NK-92 (cell line): ENCODE results near the gene OCEL1.

Experiments
- DNase-seq: peaks from one replicate; lab custom pipeline; 2025; ENCODE audit not compliant: unreplicated experiment; lab: John Stamatoyannopoulos, UW

The OCEL1 gene

DNA sequence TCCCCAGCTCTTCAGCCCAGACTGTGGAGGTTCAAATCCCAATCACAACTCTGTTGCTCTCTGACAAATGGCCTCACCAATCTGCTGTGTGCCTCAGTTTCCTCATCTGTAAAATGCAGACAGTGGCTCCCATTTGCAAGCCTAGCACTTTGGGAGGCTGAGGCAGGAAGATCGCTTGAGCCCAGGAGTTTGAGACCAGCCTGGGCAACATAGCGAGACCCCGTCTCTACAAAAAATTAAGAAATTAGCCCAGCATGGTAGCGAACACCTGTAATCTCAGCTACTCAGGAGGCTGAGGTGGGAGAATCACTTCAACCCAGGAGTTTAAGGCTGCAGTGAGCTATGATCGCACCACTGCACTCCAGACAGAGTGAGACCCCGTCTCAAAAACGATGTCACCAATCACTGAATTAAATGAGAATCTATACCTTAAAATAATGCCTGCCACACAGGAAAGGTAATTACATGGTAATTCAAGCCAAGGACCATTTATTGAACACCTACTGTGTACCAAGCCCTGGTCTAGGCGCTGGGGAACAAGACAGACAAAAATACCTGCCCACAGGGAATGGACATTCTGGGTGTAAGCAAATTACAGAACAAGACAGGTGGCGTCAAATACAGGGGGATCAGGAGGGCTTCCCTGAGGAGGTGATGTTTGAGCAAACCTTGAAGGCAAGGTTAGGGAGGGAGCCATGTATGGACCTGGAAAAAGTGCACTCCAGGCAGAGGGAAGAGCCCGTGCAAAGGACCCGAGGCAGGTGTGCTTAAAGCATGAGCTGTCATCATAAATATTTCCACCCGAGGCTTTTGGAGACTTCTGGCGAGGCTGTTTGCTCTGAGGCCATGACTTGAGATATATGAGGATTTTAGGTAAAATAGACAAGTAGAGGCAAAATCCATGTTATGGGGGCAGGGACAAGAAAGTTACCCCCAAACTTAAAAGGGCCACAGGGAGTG lies 12.0 kb downstream of the OCEL1 start:
- DNase-seq = no peak

DNA sequence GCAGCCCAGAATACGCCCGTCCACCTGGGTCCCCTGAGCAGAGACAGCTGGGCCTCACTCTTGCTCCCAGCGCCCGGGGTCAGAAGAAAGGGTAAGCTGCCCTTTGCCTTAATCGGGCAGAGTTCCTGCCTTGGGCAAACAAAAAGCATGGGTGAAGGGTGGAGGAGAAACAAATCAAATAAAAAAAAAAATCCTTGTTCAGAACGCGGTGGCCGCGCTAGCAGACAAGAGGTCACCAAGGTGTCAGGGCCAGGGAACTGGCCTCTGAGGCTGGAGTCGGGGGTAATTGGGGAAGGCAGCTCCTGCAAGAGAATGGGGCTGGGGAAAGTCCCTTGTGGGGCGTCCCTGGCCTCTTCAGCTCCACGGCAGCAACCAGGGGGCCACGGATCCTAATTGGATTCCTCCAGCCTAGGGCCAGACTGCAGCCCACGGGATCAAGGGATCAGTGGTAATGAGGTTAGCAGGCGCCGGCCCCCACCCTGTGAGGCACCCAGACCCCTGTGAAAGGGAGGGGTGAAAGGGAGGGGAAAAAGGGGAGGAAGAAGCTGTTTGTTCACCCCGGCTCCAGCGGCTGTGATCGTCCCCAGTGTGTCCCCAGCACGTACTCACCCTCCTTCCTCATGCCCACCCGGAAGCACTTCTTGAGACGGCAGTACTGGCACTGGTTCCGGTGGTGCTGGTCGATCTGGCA lies 14.2 kb downstream of the OCEL1 start:
- no peak for DNase-seq

DNA sequence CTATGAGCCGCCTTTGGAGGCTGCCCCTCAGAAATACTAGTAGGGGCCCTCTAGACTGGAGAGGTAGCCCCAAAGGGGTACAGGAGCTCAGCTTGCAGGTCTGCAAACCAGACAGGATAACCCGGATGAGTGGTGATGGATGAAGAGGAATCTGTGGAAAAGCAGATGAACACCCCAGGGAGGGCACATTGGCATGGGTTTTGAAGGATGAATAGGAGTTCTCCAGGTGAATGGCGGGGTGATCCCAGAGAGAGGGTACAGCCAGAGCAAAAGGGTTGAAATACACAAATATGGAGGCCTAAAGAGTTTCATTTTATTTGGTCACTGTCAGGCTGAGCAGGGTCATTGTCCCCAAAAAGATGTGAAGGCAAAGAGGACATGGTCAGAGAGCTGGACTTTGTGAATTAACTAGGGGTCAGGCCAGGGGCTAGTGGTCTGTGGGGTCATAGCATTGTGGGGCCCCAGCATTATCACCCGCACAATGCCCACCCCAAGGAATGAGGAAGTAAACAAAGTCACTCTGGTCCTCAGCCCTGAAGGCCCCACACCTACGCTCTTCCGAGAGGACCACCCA lies 14.9 kb downstream of the OCEL1 start:
- no peak for DNase-seq

DNA sequence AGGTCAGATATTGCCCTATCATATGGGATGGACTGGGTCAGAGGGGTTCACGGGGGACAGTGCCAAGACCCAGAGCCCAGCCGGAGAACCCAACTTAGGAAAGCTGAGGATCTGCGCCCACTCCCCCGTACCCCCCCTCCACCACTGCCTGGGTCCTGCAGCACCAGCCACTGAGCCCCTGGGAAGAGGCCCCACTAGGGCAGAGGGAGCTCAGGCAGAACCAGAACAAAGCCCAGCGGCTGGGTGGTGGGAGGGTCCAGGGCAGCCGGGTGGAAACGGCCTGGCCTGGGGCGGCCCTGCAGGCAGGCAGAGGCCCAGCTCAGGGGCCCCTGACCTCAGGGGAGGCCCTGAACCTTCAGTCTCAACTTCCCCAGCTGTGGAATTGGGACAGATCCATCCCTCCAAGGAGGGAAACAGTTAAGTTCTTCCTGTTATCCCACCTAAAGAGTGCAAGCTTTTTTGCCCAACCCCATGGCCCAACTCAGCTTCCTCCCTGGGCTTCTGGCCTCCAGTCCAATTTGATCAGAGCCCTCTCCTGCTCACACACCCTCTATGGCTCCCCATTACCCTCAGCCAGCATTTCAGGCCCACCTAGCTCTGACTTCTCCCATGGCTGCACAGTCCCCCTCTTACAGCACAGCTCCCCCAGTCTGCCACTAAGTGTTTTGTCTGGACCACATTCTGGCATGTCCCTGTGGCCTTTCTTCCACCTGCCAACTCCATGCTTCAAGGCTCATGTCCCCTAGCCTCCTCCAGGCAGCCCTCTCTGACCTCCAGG lies 16.6 kb downstream of the OCEL1 start:
- no peak for DNase-seq

DNA sequence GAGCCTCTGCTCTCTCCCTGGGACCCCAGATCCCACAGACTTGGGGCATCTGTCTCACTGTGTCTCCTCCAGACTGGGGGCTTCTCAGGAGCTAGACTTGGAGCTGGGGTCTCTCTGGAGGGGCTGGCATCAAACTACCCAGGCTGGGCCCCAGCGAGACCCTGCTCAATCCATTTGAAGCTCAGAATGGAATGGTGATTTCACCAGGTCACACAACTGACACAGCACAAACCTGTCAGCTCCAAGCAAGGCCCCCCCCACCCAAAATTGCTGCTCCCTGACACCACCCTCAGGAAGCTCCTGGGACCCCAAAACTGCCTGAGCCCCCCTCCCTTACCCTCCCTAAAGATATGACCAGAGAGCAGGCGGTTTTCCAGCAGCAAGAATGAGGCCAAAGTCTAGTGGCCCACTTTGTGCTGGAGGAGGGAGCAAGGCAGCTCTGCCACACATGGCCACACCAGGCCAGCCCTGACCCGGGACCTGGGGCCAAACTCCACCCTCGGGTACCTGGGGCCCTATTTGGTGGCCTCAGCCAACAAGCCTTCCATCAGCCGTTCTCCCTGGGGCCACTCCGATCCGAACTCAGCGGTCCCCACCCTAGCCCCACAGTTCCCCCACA lies 17.3 kb downstream of the OCEL1 start:
- DNase-seq = no peak

DNA sequence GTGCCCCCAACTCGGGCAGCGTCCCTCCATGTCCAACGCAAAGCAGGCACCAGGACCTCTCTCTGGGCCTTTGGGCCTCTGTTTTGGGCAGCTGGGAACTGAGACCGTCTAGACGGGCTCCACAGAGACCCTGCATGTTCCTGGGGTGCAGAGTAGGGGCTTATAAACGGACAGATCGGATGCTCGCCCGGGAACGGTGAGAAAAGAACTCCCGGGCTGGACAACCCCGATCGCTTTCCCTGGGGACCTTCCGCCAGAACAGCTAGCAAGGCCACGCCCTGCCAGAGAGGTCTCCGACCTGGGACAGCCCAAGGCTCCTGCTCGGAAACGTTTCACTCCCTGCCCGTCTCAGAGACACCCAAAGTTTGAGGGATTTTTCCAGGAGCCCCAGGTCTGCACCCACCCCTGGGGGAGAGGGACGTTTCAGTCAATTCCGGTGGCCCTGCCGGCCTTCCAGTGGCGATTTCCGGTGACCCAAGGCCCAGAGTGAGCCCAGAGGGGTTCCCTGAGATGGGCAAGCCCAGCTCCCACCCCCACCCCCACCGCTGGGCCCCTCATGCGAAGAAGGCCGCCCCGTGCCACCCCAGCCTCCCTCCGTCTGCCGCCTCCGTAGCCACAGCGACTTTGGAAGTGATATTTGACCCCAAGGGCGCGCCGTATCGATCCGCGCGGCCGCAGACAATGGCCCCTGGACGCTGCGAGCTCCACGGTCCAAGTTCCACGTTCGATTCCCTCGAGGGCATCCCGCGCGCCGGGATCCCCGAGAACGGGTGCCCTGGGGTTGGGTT lies 18.0 kb downstream of the OCEL1 start:
- DNase-seq = no peak

DNA sequence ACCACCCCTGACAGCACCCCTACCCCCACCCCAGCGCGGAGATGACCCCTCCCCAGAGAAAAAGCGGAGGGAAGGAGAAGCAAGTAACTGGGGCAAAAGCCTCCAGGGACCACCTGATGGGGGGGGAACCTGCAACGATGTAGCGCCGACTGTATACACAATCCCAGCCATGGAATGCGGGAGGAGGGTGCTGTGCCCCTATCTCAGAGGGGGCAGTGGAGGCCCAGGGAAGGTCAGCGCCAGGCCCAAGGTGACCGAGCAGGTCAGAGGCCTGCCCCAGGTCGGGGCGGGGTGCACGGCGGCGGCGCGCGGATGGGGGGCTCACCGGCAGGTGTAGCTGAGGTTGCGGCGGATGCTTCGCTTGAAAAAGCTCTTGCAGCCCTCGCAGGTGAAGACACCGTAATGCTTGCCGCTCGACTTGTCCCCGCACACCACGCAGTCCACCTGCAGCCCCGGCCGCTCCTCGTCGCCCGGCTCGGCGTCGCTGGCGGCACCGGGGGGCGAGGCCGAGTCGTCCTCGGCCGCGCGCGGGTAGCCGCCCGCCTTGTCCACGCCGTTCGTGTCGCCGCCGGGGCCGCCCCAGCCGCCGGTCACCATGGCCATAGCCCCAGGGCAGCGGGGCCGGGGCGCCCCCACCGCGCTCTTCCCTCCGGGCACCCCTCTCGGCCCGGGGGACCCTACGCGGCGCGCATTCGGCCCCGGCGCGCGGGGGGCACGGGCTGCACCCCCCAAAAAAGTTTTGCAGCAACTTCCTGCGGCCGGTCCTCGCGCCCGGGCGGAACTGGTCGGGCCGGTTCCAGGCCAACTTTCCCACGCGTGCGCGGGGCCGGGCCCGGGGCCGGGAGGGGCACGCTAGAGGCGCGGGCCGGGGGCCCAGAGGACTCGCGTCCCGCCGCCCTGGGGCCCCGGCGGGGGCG lies 18.9 kb downstream of the OCEL1 start:
- no peak for DNase-seq

DNA sequence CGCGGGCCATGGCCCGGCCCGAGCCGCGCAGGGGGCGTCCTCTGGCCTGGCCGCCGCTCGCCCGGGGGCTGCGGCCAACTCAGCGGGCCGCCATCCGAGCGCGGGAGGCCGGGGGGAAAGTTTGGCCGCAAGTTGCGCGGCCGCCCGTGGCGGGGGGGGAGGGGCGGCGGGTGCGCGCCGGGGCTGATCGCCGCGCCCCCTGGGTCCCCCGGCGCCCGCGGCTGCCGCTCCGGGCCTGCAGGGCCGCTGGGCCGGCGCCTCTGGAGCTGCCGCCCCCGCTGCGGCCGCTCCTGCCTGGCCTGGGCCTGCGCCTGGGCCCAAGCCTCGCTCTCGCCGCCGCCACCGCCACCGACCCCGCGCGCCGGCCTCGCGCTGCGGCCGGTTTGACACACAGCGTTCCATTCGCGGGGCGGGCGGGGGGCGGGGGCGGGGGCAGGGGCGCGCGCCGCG lies 19.5 kb downstream of the OCEL1 start, which contains the start of gene NR2F6:
Gene NR2F6, minus strand, starts transcription at position 385 of the 450 bp plus-strand sequence. CDS start 699 bp downstream, outside the sequence.
- DNase-seq = no peak

DNA sequence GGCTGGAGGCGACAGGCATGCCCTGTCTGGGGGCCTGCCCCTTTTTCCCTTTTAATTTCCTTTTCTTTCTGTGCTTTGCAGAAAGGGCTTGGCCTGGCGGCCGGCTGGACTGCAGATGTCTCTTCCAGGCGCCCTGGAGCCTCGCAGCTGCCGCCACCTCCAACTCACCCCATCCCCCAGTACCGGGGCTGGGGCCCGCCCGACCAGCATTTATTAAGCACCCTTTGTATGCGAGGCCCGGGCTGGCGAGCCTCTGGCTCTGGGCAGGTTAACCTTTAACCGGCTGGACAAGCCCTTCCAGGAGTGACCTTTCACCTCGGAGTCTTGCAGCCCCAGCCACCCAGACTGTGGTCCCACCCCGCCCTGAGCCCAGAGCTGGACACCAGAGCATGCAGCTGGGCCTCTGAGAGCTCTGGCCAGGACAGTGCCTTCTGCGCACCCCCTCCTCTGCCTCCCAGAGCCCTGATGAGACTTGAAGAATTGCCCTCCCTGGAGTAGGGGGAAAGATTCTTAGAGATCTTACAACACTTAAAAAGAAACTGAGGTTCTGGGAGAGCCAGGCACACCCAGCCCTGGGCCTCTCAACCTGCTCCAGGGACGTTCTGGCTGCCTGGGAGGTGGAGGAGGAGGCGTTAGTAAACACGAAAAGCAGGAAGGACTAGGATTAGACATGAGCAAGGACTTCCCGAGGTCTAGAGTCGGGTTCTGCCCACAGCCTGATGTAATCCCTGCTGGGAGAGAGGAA lies 20.8 kb downstream of the OCEL1 start:
- DNase-seq = no peak

DNA sequence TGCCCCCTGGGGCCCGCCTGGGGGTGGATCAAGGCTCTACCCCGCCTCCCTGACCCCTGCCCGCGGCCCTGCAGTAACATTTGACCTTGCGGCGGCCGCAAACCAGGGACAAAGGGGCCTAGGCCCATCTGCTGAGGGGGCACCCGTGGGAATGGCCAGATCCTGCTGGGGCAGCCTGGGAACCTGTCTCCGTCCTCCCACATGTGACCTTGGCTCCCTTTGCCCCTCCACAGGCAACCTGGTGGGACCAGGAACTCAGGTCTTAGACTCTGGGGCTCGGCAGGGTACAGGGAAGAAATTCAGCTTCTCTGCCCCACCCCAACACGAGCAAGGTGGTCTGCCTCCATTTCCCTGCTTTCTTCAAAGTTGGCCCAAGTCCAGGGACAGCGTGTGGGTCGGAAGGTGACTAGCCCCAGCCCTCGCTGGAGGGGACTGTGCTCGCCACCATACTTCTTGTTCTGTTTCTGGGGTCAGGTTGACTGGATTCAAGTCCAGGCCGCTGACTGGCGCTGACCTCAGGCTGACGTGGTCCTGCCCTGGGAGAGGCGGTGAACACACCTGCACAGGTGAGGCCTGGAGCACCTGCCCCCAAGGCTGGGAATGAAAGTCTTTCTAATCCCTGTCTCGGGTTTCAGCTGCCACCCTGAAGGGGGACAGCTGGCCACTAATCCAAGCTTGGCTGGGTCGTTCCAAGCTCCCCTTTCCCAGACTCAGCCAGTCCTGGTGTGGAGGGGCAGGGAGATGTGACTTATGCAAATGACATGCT lies 22.2 kb downstream of the OCEL1 start:
- no peak for DNase-seq

DNA sequence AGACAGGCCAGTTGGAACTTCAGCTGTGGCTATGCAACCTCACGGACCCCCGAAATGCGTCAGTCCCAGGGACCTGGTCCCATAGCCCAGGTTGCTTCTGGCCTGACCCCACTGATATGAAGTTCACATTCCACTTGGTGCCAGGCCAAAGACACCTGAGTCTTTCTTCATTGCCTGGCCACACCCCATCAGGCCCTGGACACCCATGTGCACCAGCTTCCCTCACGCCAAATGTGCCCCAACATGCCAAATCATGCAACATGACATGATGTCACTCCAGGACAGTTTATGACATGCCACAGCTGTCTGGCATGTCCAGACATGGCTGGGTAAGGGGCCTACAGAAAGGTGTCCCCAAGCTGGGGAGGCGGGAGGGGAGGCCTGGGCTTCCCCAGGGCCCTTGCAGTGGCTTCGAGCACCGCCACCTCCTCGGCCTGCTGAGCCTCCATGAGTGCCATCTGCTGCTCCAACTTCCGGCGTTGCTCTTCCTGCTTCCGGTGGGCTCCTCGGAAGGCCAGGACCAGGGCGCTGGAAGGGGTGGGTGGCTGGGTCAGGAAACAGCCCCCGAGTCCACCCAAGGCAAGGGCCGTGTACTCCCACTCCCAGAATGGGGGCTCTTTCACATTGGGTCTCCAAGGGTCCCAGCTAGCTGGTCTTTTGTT lies 24.0 kb downstream of the OCEL1 start:
- DNase-seq = no peak

DNA sequence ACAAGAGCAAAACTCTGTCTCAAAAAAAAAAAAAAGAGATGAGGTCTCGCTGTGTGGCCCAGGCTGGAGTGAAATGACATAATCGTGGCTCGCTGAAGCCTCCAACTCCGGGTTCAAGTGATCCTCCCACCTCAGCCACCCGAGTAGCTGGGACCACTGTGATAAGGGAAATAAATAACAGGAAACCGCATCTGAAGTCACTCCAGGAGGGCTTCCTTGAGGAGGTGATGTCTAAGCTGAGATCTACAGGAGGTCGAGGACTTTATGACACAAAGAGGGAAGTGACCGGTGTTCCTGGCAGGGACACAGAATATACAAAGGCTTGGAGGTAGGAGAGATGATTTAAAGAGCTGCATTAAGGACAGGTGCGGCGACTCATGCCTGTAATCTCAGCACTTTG lies 28.6 kb downstream of the OCEL1 start:
- no peak for DNase-seq

DNA sequence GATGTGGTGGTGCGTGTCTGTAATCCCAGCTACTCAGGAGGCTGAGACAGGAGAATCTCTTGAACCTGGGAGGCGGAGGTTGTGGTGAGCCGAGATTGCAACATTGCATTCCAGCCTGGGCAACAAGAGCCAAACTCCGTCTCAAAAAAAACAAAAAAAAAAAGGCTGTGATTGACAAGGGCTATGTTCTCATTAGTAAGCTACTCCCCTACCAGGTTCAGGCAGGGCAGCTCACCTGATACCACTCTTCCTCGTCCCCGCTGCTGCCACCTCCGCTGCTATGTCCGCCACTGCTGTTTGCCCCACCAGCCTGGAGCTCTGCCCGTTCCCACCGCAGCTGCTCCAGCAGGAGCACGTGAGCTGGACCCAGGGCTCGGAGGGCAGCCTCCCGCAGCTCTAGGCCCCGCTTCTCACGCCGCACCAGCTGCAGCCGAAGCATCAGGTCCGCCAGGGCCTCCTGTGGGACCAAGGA lies 29.2 kb downstream of the OCEL1 start:
- DNase-seq = no peak

DNA sequence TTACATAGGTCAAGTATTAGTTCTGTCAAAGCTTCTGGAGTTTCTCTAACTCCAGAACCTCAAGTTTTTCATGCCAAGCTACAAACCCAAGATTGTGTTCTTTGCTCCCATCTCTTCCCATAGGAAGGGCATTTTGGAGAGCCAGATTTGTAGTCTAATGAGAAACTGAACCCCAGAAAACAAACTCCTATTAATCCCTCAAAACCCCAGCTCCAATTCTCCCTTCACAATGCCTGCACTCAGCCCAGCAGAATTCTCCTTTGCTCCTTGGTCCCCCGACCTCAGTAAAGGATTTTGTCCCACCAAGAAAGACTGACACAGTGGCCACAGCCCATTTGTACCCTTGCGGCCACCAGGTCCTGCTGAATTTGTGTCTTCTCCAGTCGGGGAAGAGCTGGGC lies 30.1 kb downstream of the OCEL1 start:
- DNase-seq = no peak

DNA sequence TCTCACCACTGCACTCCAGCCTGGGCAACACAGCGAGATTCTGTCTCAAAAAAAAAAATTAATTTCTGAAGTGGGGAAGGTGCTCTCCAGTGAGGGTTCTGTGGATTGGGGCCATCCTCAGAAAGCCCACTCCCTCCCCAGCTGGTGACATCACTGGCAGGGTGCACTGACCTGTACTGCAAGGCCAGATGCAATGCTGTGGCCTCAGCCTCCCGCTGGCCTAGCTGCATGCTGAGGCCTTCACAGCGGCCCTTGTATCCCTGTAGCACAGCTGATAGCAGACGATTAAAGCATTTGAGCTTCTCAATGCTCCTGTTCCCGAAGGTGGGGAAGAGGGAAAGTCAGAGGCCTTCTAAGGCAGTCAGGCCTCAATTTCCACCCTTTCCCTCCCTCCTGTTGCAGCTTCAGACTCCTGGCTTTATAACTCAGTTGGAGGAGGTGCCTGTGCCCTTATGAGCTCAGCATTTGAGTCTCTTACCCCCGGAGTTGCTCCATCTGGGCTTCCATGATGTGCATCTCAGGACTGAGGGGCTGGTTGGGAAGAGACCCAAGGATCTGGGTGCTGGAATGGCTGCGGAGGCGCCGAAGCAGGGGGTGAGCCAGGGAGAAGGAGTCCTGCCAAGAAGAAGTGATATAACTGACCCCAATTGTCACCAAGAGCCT lies 33.2 kb downstream of the OCEL1 start:
- no peak for DNase-seq

DNA sequence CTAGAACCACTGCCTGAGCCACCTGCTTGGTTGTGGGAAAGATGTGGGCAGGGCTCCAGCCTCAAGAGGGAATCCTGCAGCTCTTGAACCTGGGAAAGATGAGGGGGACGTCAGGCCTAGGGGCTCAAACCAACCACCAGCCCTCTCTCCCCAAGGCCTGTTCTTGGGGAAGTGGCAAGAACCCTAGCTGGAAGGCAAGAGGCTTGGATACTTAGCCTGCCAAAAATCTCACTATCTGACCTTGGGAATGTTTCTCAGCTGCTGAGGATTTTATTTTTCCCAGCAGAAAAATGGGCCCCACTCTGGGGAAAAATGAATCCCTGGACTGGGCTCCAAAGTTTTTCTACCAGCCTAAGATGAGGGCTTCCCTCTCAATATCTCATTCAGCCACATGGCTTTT lies 33.9 kb downstream of the OCEL1 start:
- DNase-seq = no peak
